Kidney (tissue), 14 donors: ENCODE data around the gene CLK1. TPM values are rescaled to one million over a fixed set of nuclear protein-coding genes. Genes with fewer than 3 reads are reported as not detected.

Experiments used
- DNase-seq, 5 donors: peaks; one replicate each; pipeline ENCODE4 v3.0.0-alpha.2; 2013 to 2020
- FAIRE-seq: peaks from 2 replicates; lab custom pipeline; 2012; peaks lifted over from hg19 to GRCh38; lab: Jason Lieb, UNC
- H3K27ac ChIP-seq, 2 donors: one replicate each; pipeline ENCODE4 v1.7.0; 2013; ENCODE audit warnings: low read depth in 2 of 2, low read length in 2 of 2, inconsistent platforms in 1 of 2
- H3K27me3 ChIP-seq: one replicate; pipeline ENCODE4 v1.7.1; 2013; ENCODE audit warnings: low read length, inconsistent platforms; ENCODE audit not compliant: control insufficient read depth, insufficient read depth
- H3K36me3 ChIP-seq, 3 donors: one replicate each; pipeline versions ENCODE4 v1.7.0 to v1.7.1; 2013; ENCODE audit warnings: low read length in 3 of 3, control low read depth in 1 of 3, inconsistent platforms in 1 of 3; ENCODE audit not compliant: insufficient read depth in 3 of 3, control insufficient read depth in 2 of 3
- H3K4me1 ChIP-seq, 3 donors: one replicate each; pipeline versions ENCODE4 v1.7.0 to v1.7.1; 2013; ENCODE audit warnings: low read length in 3 of 3, inconsistent platforms in 1 of 3, low read depth in 1 of 3; ENCODE audit not compliant: control insufficient read depth in 2 of 3, insufficient read depth in 2 of 3
- H3K4me3 ChIP-seq, 3 donors: one replicate each; pipeline versions ENCODE4 v1.7.0 to v1.8.1; 2013; ENCODE audit warnings: low read length in 3 of 3, control low read depth in 1 of 3, inconsistent platforms in 1 of 3
- H3K9ac ChIP-seq, 3 donors: one replicate each; pipeline versions ENCODE4 v1.7.0 to v1.7.1; 2013; ENCODE audit warnings: low read length in 3 of 3, control low read depth in 1 of 3, inconsistent platforms in 1 of 3
- H3K9me3 ChIP-seq, 3 donors: one replicate each; pipeline versions ENCODE4 v1.7.0 to v1.7.1; 2013; ENCODE audit warnings: low read length in 3 of 3, control low read depth in 1 of 3, inconsistent platforms in 1 of 3; ENCODE audit not compliant: control insufficient read depth in 2 of 3, insufficient read depth in 1 of 3
- CTCF ChIP-seq: IDR thresholded peaks from 3 replicates; pipeline ENCODE4 v1.5.1; 2012; ENCODE audit warnings: mild to moderate bottlenecking, moderate library complexity, borderline replicate concordance; ENCODE audit not compliant: insufficient read depth; ENCODE audit errors: extremely low read depth
- intact Hi-C: fragments of 100-400 bp; cut with DNase I; formaldehyde crosslinking; loops from one replicate; pipeline ENCODE4 v1.11.1; 2022
- polyA plus RNA-seq: library from polyadenylated mRNA; stranded (reverse); fragments of 350-450 nt; fragmentation: Illumina TruSeq; extraction: RNeasy Lipid Tissue Mini Kit (QIAGEN cat#74804); gene quantifications from one replicate; pipeline ENCODE4 v1.2.3, GENCODE V29; 2014; ENCODE audit warnings: low read depth, low replicate concordance; ENCODE audit not compliant: insufficient read depth
- total RNA-seq: library from RNA; stranded (reverse); fragmentation: NEBNext Ultra II Directional; extraction: Animal tissue kit (Norgen Biotek cat#: 25700); gene quantifications from one replicate; pipeline ENCODE4 v1.2.1, GENCODE V29; 2021
- donor health status: control.
- donor health status: control.
- donor health status: control.
- donor health status: control.
- donor health status: control.
- donor health status: DM: yes; HTN: yes; CAD: no.
- donor health status: Normal renal cell carcinoma (clear cell type).

Gene CLK1
- total and polyA plus RNA-seq, 2 donors from 2014 or later: 91.4 to 108 TPM

- Histone ChIP-seq H3K9ac (no peak overlapping the region), H3K27me3 (no peaks in the 10 kb centered on the region), H3K9me3 (no peaks in the 10 kb centered on the region), H3K4me1 (no peaks in the 10 kb centered on the region), H3K36me3 (peaks cover 4 to 15% (median 13%) of the 10 kb centered on the region in 3 donors), H3K27ac (no peak overlapping the region), H3K4me3 (no peak overlapping the region)
- DNase-seq: no peak
- TF ChIP-seq CTCF: no peak
- no peak for FAIRE-seq
- intact Hi-C loops: no loop called here
These were observed 13.9 kb upstream of the CLK1 start for GRCh38 chr2:200878289-200878880.

- Histone ChIP-seq H3K4me1 (no peaks in the 10 kb centered on the region), H3K9me3 (no peaks in the 10 kb centered on the region), H3K4me3 (no peak overlapping the region), H3K27me3 (no peaks in the 10 kb centered on the region), H3K27ac (no peak overlapping the region), H3K36me3 (peaks cover 5 to 15% (median 13%) of the 10 kb centered on the region in 3 donors), H3K9ac (no peak overlapping the region)
- FAIRE-seq (no peak), DNase-seq (no peak)
- intact Hi-C loops: no loop called here
- no peak for TF ChIP-seq CTCF
These were observed 13.0 kb upstream of the CLK1 start for GRCh38 chr2:200877443-200877842.

GRCh38 chr2:200873560-200873959 is 9.1 kb upstream of the CLK1 start:
- intact Hi-C loops: no loop called here
- no peak for FAIRE-seq
- H3K27me3 ChIP-seq: no peaks in the 10 kb centered on the region
- DNase-seq: no peak
- H3K9ac ChIP-seq: no peak overlapping the region
- no peak overlapping the region for H3K4me3 ChIP-seq
- TF ChIP-seq CTCF: no peak
- H3K4me1 ChIP-seq: no peaks in the 10 kb centered on the region
- no peak overlapping the region for H3K27ac ChIP-seq
- H3K9me3 ChIP-seq: no peaks in the 10 kb centered on the region
- peaks cover 7 to 8% (median 8%) of the 10 kb centered on the region in 3 donors for H3K36me3 ChIP-seq

GRCh38 chr2:200871151-200871550 is 6.7 kb upstream of the CLK1 start:
- intact Hi-C loops: no loop called here
- no peak for FAIRE-seq

More at GRCh38 chr2:200871151-200871550, 6.7 kb upstream of the CLK1 start:
- TF ChIP-seq CTCF: no peak
- H3K9me3 ChIP-seq: no peaks in the 10 kb centered on the region
- H3K27me3 ChIP-seq: no peaks in the 10 kb centered on the region
- H3K4me3 ChIP-seq: no peak overlapping the region
- H3K27ac ChIP-seq: no peak overlapping the region
- no peak for DNase-seq
- no peaks in the 10 kb centered on the region for H3K4me1 ChIP-seq
- peaks cover 3 to 8% (median 8%) of the 10 kb centered on the region in 3 donors for H3K36me3 ChIP-seq
- no peak overlapping the region for H3K9ac ChIP-seq
